GM12878 (cell line): Measurements from ENCODE around the gene KERA. TPM values are rescaled to one million over a fixed set of nuclear protein-coding genes. Genes with fewer than 3 reads are reported as not detected.
"Not testable (repeated sequence)": the region's sequence is repeated elsewhere in the genome, so short reads cannot be mapped to it uniquely, and the experiment has no call there.

Experiments
- ATAC-seq: fragments of 200-7000 bp; cut with Tn5 transposase; 3 replicates; pipeline ENCODE4 v1.9.1; 2020; ENCODE audit warnings: mild to moderate bottlenecking, moderate library complexity
- BruUV-seq: library from RNA; stranded (reverse); fragments of 400-500 nt; replicated peaks from 2 replicates; lab custom pipeline; 2021; lab: Mats Ljungman, UMichigan
- CTCF ChIA-PET: fragments of 300-600 bp; sonication (Branson Sonifier 250); formaldehyde crosslinking; extraction: SDS; loops from one replicate; lab custom pipeline; 2021; ENCODE audit warnings: inconsistent platforms; lab: Yijun Ruan, JAX
- POLR2A ChIA-PET: fragments of 350-600 bp; formaldehyde crosslinking; extraction: SDS; loops from one replicate; lab custom pipeline; 2021; ENCODE audit warnings: inconsistent platforms; lab: Charles Lee
- RAD21 ChIA-PET: fragments of 300-600 bp; sonication (Branson Sonifier 250); formaldehyde crosslinking; loops from one replicate; lab custom pipeline; 2023; ENCODE audit warnings: antibody characterized with exemption; ENCODE audit not compliant: unreplicated experiment; lab: Charles Lee
- SMC1A ChIA-PET: fragments of 300-600 bp; sonication (Branson Sonifier 250); formaldehyde crosslinking; loops from one replicate; lab custom pipeline; 2023; ENCODE audit not compliant: unreplicated experiment, uncharacterized antibody; lab: Charles Lee
- DNase-seq: peaks from one replicate; pipeline ENCODE4 v3.0.0-alpha.2; 2011; ENCODE audit warnings: low read depth, low spot score
- FAIRE-seq: peaks from 3 replicates; lab custom pipeline; 2011; peaks lifted over from hg19 to GRCh38; lab: Jason Lieb, UNC
- H2AFZ ChIP-seq: 2 replicates; pipeline ENCODE4 v1.6.0; 2011; ENCODE audit warnings: low read depth, low read length, control low read depth; ENCODE audit not compliant: control insufficient read depth
- H3K27ac ChIP-seq: 2 replicates; pipeline ENCODE4 v1.5.1; 2011; ENCODE audit warnings: control low read depth; ENCODE audit not compliant: control insufficient read depth, insufficient read depth
- H3K27me3 ChIP-seq, 2 experiments: replicated peaks in 1 of 2; 2 replicates each; pipeline versions ENCODE4 v1.6.0 to v1.6.1; 2011; ENCODE audit warnings: low read length in 1 of 2; ENCODE audit not compliant: control insufficient read depth in 2 of 2, insufficient read depth in 2 of 2
- H3K36me3 ChIP-seq, 2 experiments: 2 replicates each; pipeline ENCODE4 v1.5.1; 2011; ENCODE audit warnings: low read length in 1 of 2; ENCODE audit not compliant: control insufficient read depth in 2 of 2, insufficient read depth in 2 of 2
- H3K4me1 ChIP-seq: 2 replicates; pipeline ENCODE4 v1.6.1; 2011; ENCODE audit warnings: mild to moderate bottlenecking, low read length, moderate library complexity, mixed read lengths; ENCODE audit not compliant: control insufficient read depth, insufficient read depth
- H3K4me2 ChIP-seq: 2 replicates; pipeline ENCODE4 v1.6.0; 2011; ENCODE audit warnings: control low read depth; ENCODE audit not compliant: control insufficient read depth, insufficient read depth
- H3K4me3 ChIP-seq: fragments of 200-600 bp; sonication (generic); 2 replicates; pipeline ENCODE4 v1.5.1; 2016
- H3K79me2 ChIP-seq: 2 replicates; pipeline ENCODE4 v1.6.0; 2011; ENCODE audit warnings: low read length; ENCODE audit not compliant: control insufficient read depth, insufficient read depth
- H3K9ac ChIP-seq: 2 replicates; pipeline ENCODE4 v1.8.0; 2011; ENCODE audit warnings: low read length, control low read depth, mixed read lengths; ENCODE audit not compliant: control insufficient read depth, insufficient read depth
- H3K9me3 ChIP-seq: replicated peaks from 3 replicates; pipeline ENCODE4 v1.5.1; 2011; ENCODE audit warnings: mild to moderate bottlenecking, low read length; ENCODE audit not compliant: control insufficient read depth, insufficient read depth
- H4K20me1 ChIP-seq: 2 replicates; pipeline ENCODE4 v1.6.0; 2011; ENCODE audit not compliant: control insufficient read depth, insufficient read depth
- BRCA1 ChIP-seq: IDR thresholded peaks from 2 replicates; pipeline ENCODE4 v1.6.1; 2011; ENCODE audit warnings: low read depth, low read length, improper control_type of control experiment
- EP300 ChIP-seq, 2 experiments: fragments of 150-350 bp in 1 of 2; IDR thresholded peaks; 2 replicates each; pipeline ENCODE4 v1.6.1; 2011 to 2012; ENCODE audit warnings: low read depth in 2 of 2, low read length in 2 of 2, borderline replicate concordance in 1 of 2, improper control_type of control experiment in 1 of 2, inconsistent platforms in 1 of 2; ENCODE audit not compliant: control insufficient read depth in 1 of 2
- FOS ChIP-seq: IDR thresholded peaks from 3 replicates; pipeline ENCODE4 v1.6.1; 2011; ENCODE audit warnings: borderline replicate concordance; ENCODE audit not compliant: insufficient read length; ENCODE audit errors: extremely low read depth
- KLF5 ChIP-seq: fragments of 450-650 bp; IDR thresholded peaks from 2 replicates; pipeline ENCODE4 v1.6.1; 2014; ENCODE audit warnings: mild to moderate bottlenecking; ENCODE audit not compliant: partially characterized antibody
- MTA2 ChIP-seq: fragments of 450-650 bp; IDR thresholded peaks from 2 replicates; pipeline ENCODE4 v1.6.1; 2016; ENCODE audit warnings: low read depth, mild to moderate bottlenecking, moderate library complexity
- MYB ChIP-seq: fragments of 150-350 bp; IDR thresholded peaks from 2 replicates; pipeline ENCODE4 v1.6.1; 2014; ENCODE audit warnings: mild to moderate bottlenecking, low read depth, low read length, borderline replicate concordance
- SREBF1 ChIP-seq: IDR thresholded peaks from 2 replicates; pipeline ENCODE4 v1.6.1; 2012; ENCODE audit warnings: mild to moderate bottlenecking, low read length
- SREBF2 ChIP-seq: IDR thresholded peaks from 2 replicates; pipeline ENCODE4 v1.6.1; 2012; ENCODE audit warnings: mild to moderate bottlenecking, low read length
- TCF12 ChIP-seq: IDR thresholded peaks from 2 replicates; pipeline ENCODE4 v1.6.1; 2011; ENCODE audit warnings: low read depth, mild to moderate bottlenecking, low read length
- WGBS: methylation state at CpG from one replicate; pipeline ENCODE4 v1.1.6; 2016; ENCODE audit warnings: low lambda C conversion rate; ENCODE audit not compliant: insufficient replicate concordance, insufficient coverage; ENCODE audit errors: missing lambda C conversion rate; 5-methylcytosine and 5-hydroxymethylcytosine counted together
- in situ Hi-C: fragments of 300-500 bp; cut with MboI; formaldehyde crosslinking; loops from 9 replicates; pipeline ENCODE4 v1.14.3; 2018; ENCODE audit warnings: mixed read lengths
- intact Hi-C: fragments of 100-400 bp; cut with micrococcal nuclease; formaldehyde crosslinking; loops from one replicate; pipeline ENCODE4 v1.14.2; 2022; ENCODE audit not compliant: unreplicated experiment
- polyA plus RNA-seq, 11 experiments: library from polyadenylated mRNA; depleted of rRNA in 4 of 11; unstranded in 6 of 11; stranded (reverse) in 5 of 11; fragments of >200 nt; fragmentation: Nextera tagmentation in 4 of 11; fragmentation: Illumina TruSeq in 1 of 11; extraction: Ambion mirVana in 4 of 11; extraction: Trizol in 1 of 11; gene quantifications; 1 replicate in 1 of 11; 2 replicates in 10 of 11; pipeline versions ENCODE4 v1.2.1 to v1.2.3, GENCODE V29; 2011 to 2016; ENCODE audit warnings: inconsistent platforms in 2 of 11, missing spikeins in 2 of 11, low read depth in 1 of 11
- total RNA-seq, 4 experiments: library from RNA; depleted of rRNA in 3 of 4; stranded (reverse); fragments of >200 nt in 3 of 4; fragmentation: Illumina TruSeq in 1 of 4; extraction: Trizol in 1 of 4; gene quantifications; 2 replicates each; pipeline versions ENCODE4 v1.2.1 to v1.2.3, GENCODE V29; 2013 to 2021
- TF ChIP-seq, protein P1 (sequence below): fragments of 450-650 bp; IDR thresholded peaks from 2 replicates; pipeline ENCODE4 v1.6.1; 2018; ENCODE audit warnings: mild to moderate bottlenecking, low read depth, moderate library complexity; ENCODE audit not compliant: partially characterized antibody
- TF ChIP-seq, protein P2 (sequence below): fragments of 150-350 bp; IDR thresholded peaks from 2 replicates; pipeline ENCODE4 v1.6.1; 2014; ENCODE audit warnings: mild to moderate bottlenecking, low read depth, low read length

Gene KERA
- total and polyA plus RNA-seq, 10 of the 15 experiments (the other 5 are each of a cell fraction or from before 2014, with no cell fraction given), result not detected

DNA sequence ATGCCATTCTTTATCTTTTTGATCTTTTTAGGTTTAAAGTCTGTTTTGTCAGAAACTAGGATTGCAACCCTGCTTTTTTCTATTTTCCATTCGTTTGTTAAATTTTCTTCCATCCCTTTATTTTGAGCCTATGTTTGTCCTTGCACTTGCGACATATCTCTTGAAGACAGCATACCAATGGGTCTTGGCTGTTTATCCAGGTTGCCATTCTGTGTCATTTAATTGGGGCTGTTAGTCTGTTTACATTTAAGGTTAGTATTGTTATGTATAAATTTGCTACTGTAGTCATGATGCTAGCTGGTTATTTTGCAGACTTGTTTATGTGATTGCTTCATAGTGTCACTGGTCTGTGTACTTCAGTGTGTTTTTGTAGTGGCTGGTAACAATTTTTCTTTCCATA is 32.1 kb upstream of the KERA start:
- H4K20me1 ChIP-seq, H3K9me3 ChIP-seq, FAIRE-seq, BruUV-seq, CTCF ChIA-PET, H3K36me3 ChIP-seq, ATAC-seq, POLR2A ChIA-PET, intact Hi-C loops, SMC1A ChIA-PET, H3K4me1 ChIP-seq, in situ Hi-C loops, H3K9ac ChIP-seq, H3K79me2 ChIP-seq, DNase-seq, H3K27me3 ChIP-seq, RAD21 ChIA-PET, H3K4me3 ChIP-seq, H2AFZ ChIP-seq, H3K4me2 ChIP-seq, H3K27ac ChIP-seq: not testable (repeated sequence)
- WGBS, result 36% methylated on average over 2 of the region's 2 CpGs

DNA sequence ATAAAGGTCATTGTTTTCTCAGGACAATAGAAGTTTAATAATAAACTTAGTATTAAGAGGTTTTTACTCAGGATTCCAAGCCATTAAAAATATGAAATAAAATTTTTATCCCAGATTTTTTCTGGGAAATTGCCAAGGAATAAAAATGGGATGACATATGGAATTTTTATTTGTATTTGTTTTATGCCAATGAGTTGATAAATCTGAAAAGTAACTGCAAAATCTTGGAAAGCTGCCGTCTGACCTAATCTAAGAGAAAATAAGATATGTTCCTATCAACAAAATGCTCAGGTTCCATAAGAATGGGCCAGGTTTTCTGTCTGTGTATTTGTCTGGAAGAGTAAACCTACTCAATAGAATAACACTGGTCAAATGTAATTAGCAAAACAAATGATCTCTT is 22.2 kb upstream of the KERA start:
- intact Hi-C loops (no loop called here), in situ Hi-C loops (no loop called here)
- CTCF ChIA-PET, result no interaction called here
- Histone ChIP-seq H3K4me3 (no peak overlapping the region), H3K27me3 (no peaks in the 10 kb centered on the region), H3K9ac (no peak overlapping the region), H4K20me1 (no peaks in the 10 kb centered on the region), H3K79me2 (no peaks in the 10 kb centered on the region), H3K36me3 (no peaks in the 10 kb centered on the region), H2AFZ (no peak overlapping the region), H3K27ac (no peak overlapping the region), H3K9me3 (no peaks in the 10 kb centered on the region), H3K4me2 (no peak overlapping the region), H3K4me1 (no peaks in the 10 kb centered on the region)
- POLR2A ChIA-PET, result no interaction called here
- SMC1A ChIA-PET, result no interaction called here
- no peak for DNase-seq
- FAIRE-seq, result no peak
- ATAC-seq, result no peak
- 0% methylated on average over 1 of the region's 1 CpG for WGBS
- no TSS peak for BruUV-seq
- RAD21 ChIA-PET, result no interaction called here
- TF ChIP-seq TCF12, result no peak
- TF ChIP-seq BRCA1, result no peak
- TF ChIP-seq FOS, result no peak
- no peak for TF ChIP-seq SREBF2
- TF ChIP-seq EP300 (IDR thresholded peaks at IDR 0.05; ENCODE audit: borderline replicate concordance in 1 of 2, control insufficient read depth in 1 of 2, low read depth in 2 of 2, low read length in 2 of 2), result no peak
- TF ChIP-seq, protein P1, sequence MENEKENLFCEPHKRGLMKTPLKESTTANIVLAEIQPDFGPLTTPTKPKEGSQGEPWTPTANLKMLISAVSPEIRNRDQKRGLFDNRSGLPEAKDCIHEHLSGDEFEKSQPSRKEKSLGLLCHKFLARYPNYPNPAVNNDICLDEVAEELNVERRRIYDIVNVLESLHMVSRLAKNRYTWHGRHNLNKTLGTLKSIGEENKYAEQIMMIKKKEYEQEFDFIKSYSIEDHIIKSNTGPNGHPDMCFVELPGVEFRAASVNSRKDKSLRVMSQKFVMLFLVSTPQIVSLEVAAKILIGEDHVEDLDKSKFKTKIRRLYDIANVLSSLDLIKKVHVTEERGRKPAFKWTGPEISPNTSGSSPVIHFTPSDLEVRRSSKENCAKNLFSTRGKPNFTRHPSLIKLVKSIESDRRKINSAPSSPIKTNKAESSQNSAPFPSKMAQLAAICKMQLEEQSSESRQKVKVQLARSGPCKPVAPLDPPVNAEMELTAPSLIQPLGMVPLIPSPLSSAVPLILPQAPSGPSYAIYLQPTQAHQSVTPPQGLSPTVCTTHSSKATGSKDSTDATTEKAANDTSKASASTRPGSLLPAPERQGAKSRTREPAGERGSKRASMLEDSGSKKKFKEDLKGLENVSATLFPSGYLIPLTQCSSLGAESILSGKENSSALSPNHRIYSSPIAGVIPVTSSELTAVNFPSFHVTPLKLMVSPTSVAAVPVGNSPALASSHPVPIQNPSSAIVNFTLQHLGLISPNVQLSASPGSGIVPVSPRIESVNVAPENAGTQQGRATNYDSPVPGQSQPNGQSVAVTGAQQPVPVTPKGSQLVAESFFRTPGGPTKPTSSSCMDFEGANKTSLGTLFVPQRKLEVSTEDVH, result no peak
- TF ChIP-seq MTA2, result no peak
- TF ChIP-seq KLF5, result no peak
- TF ChIP-seq SREBF1, result no peak
- no peak for TF ChIP-seq MYB
- TF ChIP-seq, protein P2, sequence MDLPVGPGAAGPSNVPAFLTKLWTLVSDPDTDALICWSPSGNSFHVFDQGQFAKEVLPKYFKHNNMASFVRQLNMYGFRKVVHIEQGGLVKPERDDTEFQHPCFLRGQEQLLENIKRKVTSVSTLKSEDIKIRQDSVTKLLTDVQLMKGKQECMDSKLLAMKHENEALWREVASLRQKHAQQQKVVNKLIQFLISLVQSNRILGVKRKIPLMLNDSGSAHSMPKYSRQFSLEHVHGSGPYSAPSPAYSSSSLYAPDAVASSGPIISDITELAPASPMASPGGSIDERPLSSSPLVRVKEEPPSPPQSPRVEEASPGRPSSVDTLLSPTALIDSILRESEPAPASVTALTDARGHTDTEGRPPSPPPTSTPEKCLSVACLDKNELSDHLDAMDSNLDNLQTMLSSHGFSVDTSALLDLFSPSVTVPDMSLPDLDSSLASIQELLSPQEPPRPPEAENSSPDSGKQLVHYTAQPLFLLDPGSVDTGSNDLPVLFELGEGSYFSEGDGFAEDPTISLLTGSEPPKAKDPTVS, result no peak
